BE2C (cell line): ENCODE measurements around the gene NADK.

Experiments
- DNase-seq: peaks from one replicate; pipeline ENCODE4 v3.0.0-alpha.2; 2020
- H3K27me3 ChIP-seq: fragments of 250-450 bp; sonication (Bioruptor Pico); 2 replicates; pipeline ENCODE4 v1.5.1; 2020; ENCODE audit warnings: mild to moderate bottlenecking
- H3K36me3 ChIP-seq: fragments of 250-450 bp; sonication (Bioruptor Pico); 2 replicates; pipeline ENCODE4 v1.5.1; 2020; ENCODE audit warnings: mild to moderate bottlenecking
- H3K4me1 ChIP-seq: fragments of 250-450 bp; sonication (Bioruptor Pico); 2 replicates; pipeline ENCODE4 v1.5.1; 2020
- H3K4me3 ChIP-seq: 2 replicates; pipeline ENCODE4 v1.5.1; 2011; ENCODE audit warnings: low read depth, low read length
- H3K9me3 ChIP-seq: fragments of 250-450 bp; sonication (Bioruptor Pico); 2 replicates; pipeline ENCODE4 v1.5.1; 2020
- CTCF ChIP-seq: IDR thresholded peaks from 2 replicates; pipeline ENCODE4 v1.5.1; 2012; ENCODE audit warnings: mild to moderate bottlenecking, low read depth, low read length

Gene NADK

GRCh38 chr1:1771096-1771495 lies 7.2 kb downstream of the NADK start:
- Histone ChIP-seq H3K4me3 (no peak overlapping the region), H3K27me3 (no peaks in the 10 kb centered on the region), H3K4me1 (no peaks in the 10 kb centered on the region), H3K36me3 (peaks cover 67% of the 10 kb centered on the region), H3K9me3 (peaks cover 5% of the 10 kb centered on the region)
- no peak for TF ChIP-seq CTCF
- no peak for DNase-seq

- DNase-seq = no peak
- H3K9me3 ChIP-seq = peaks cover 5% of the 10 kb centered on the region
- peaks cover 70% of the 10 kb centered on the region for H3K36me3 ChIP-seq
- no peak overlapping the region for H3K4me3 ChIP-seq
- no peak for TF ChIP-seq CTCF
- H3K27me3 ChIP-seq = no peaks in the 10 kb centered on the region
- H3K4me1 ChIP-seq = no peaks in the 10 kb centered on the region
Measured at GRCh38 chr1:1770102-1770501, 8.2 kb downstream of the NADK start.

- Histone ChIP-seq H3K9me3 (peaks cover 5% of the 10 kb centered on the region), H3K4me1 (no peaks in the 10 kb centered on the region), H3K27me3 (no peaks in the 10 kb centered on the region), H3K4me3 (no peak overlapping the region), H3K36me3 (peaks cover 77% of the 10 kb centered on the region)
- TF ChIP-seq CTCF = no peak
- no peak for DNase-seq
Measured at GRCh38 chr1:1768249-1768992, 9.8 kb downstream of the NADK start.

- TF ChIP-seq CTCF = no peak
- no peaks in the 10 kb centered on the region for H3K27me3 ChIP-seq
- no peak for DNase-seq
- no peaks in the 10 kb centered on the region for H3K4me1 ChIP-seq
- no peak overlapping the region for H3K4me3 ChIP-seq
- H3K36me3 ChIP-seq = peaks cover 81% of the 10 kb centered on the region
- H3K9me3 ChIP-seq = 0 out of 2 replicates have a peak, but pooled peaks cover 2% of the 10 kb centered on the region
Measured at GRCh38 chr1:1764876-1765470, 13.3 kb downstream of the NADK start.

- H3K27me3 ChIP-seq = no peaks in the 10 kb centered on the region
- peaks cover 85% of the 10 kb centered on the region for H3K36me3 ChIP-seq
- H3K4me3 ChIP-seq = no peak overlapping the region
- H3K4me1 ChIP-seq = peaks cover 2% of the 10 kb centered on the region; the same call in 1 of the 2 replicates
- H3K9me3 ChIP-seq = 0 out of 2 replicates have a peak, but pooled peaks cover 2% of the 10 kb centered on the region
- no peak for TF ChIP-seq CTCF
- DNase-seq = no peak
Measured at GRCh38 chr1:1763657-1764621, 14.3 kb downstream of the NADK start.
